Bronchial epithelial cell (primary cell): ENCODE measurements around the gene KNOP1. TPM values are rescaled to one million over a fixed set of nuclear protein-coding genes. Genes with fewer than 3 reads are reported as not detected.
"Not testable (repeated sequence)": the region's sequence is repeated elsewhere in the genome, so short reads cannot be mapped to it uniquely, and the experiment has no call there.

Experiments
- DNase-seq: peaks from one replicate; pipeline ENCODE4 v3.0.0-alpha.2; 2010; ENCODE audit warnings: low read depth
- FAIRE-seq: peaks from 2 replicates; lab custom pipeline; 2011; peaks lifted over from hg19 to GRCh38; lab: Jason Lieb, UNC
- H3K27me3 ChIP-seq: 2 replicates; pipeline ENCODE4 v1.5.1; 2011; ENCODE audit warnings: low read length; ENCODE audit not compliant: control insufficient read depth, insufficient read depth
- H3K36me3 ChIP-seq: 2 replicates; pipeline ENCODE4 v1.5.1; 2011; ENCODE audit warnings: low read length; ENCODE audit not compliant: control insufficient read depth, insufficient read depth
- H3K4me3 ChIP-seq: 2 replicates; pipeline ENCODE4 v1.5.1; 2011; ENCODE audit warnings: mild to moderate bottlenecking, low read depth, low read length, control low read depth
- CTCF ChIP-seq: IDR thresholded peaks from 2 replicates; pipeline ENCODE4 v1.5.1; 2011; ENCODE audit warnings: mild to moderate bottlenecking, moderate library complexity, low read length, control low read depth, inconsistent platforms; ENCODE audit not compliant: insufficient read depth, severe bottlenecking
- total RNA-seq: library from RNA; depleted of rRNA; stranded (reverse); fragments of >200 nt; gene quantifications from 2 replicates; pipeline ENCODE4 v1.2.1, GENCODE V29; 2014

The KNOP1 gene
- total RNA-seq, 1 donor from 2014 or later, result 15.0 TPM

DNA sequence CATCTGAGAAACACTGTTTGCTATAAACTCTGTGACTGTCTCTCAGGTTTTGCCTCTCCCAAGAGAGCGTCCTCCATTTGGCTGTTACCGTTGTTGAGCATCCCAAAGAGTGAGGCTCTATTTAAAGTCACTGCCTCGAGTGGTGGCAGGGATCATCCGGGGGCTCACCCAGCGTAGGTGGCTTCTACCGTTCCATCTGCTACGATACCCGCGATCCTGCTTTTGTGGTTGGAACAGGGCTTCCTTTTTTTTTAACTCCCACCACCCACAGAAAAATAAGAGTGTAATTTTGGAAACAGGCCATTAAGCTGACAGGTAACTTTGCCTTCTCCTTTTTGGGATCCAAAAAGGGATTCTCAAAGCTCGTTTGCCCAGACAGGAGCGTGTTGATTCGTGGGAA is 36.4 kb downstream of the KNOP1 start:
- no peak for TF ChIP-seq CTCF
- DNase-seq (no peak), FAIRE-seq (peak; percentile 73)
- peaks cover 4% of the 10 kb centered on the region for H3K36me3 ChIP-seq
- H3K27me3 ChIP-seq, result no peaks in the 10 kb centered on the region
- no peak overlapping the region for H3K4me3 ChIP-seq

DNA sequence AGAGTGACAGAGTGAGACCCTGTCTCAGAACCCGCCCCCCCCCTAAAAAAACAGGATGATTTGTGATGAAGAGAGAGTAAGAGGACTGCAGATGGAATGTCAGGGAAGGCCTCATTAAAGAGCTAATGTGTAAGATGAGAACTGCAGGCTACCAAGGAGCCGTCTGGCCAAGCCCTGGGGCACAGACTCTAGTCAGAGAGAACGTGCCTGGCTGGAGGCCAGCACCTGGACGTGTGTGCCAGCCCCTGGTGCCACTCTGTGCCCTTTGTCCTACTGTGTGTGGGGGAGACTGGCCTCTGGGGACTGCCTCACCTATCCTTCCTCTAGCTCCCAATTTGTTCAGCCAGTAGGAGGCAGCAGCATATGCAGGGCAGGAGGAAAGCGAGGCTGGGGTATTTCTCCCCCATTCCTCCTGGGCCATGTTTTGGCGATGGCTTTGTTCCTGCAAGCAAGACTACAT is 37.1 kb downstream of the KNOP1 start:
- Histone ChIP-seq H3K27me3 (no peaks in the 10 kb centered on the region), H3K4me3 (no peak overlapping the region), H3K36me3 (peaks cover 4% of the 10 kb centered on the region)
- no peak for FAIRE-seq
- TF ChIP-seq CTCF, result peak; percentile 10
- DNase-seq, result no peak

DNA sequence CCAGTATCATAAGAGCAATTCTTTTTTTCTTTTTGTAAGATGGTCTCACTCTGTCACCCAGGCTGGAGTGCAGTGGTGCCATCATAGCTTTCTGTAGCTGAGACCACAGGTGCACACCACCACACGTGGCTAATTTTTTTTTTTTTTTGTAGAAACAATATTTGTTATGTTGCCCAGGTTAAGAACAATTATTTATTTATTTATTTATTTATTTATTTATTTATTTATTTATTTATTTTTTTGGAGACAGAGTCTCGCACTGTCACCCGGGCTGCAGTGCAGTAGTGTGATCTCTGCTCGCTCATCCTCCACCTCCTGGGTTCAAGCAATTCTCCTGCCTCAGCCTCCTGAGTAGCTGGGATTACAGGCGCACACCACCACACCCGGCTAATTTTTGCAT is 38.7 kb downstream of the KNOP1 start:
- FAIRE-seq, H3K36me3 ChIP-seq, H3K4me3 ChIP-seq, DNase-seq, H3K27me3 ChIP-seq: not testable (repeated sequence)

DNA sequence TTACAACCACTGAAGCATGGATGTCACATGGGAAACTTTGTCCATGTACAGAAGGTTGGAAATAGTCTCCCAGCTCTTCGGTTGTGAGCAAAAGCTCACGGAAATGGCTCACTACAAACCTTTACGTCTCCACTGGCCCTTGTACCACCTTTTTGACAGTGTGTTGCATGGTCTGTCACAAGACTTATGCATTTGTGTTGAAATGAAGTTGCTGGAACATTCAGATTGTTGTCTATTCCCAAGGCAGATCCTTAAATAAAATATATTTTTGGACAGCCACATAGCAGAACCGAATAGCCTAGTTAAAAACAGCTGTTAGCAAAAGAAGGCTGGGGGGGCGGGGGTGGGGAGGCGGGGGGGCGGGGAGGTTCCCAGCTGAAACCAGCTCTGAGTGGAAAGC is 39.2 kb downstream of the KNOP1 start:
- TF ChIP-seq CTCF, result no peak
- peaks cover 3% of the 10 kb centered on the region for H3K36me3 ChIP-seq
- H3K4me3 ChIP-seq, result no peak overlapping the region
- DNase-seq (no peak), FAIRE-seq (no peak)
- no peaks in the 10 kb centered on the region for H3K27me3 ChIP-seq

GRCh38 chr16:19677402-19677801 is 40.6 kb downstream of the KNOP1 start:
- Histone ChIP-seq H3K4me3 (no peak overlapping the region), H3K27me3 (no peaks in the 10 kb centered on the region), H3K36me3 (peaks cover 3% of the 10 kb centered on the region)
- FAIRE-seq (peak; percentile 58), DNase-seq (no peak)
- TF ChIP-seq CTCF, result no peak

GRCh38 chr16:19674485-19674884 is 43.5 kb downstream of the KNOP1 start:
- FAIRE-seq, result no peak
- Histone ChIP-seq H3K27me3 (no peaks in the 10 kb centered on the region), H3K36me3 (peaks cover 3% of the 10 kb centered on the region)

More at GRCh38 chr16:19674485-19674884, 43.5 kb downstream of the KNOP1 start:
- TF ChIP-seq CTCF, result no peak
- no peak for DNase-seq
- H3K4me3 ChIP-seq, result no peak overlapping the region
